Pancreas (tissue), 10 donors: ENCODE data around the gene FERMT1. TPM values are rescaled to one million over a fixed set of nuclear protein-coding genes. Genes with fewer than 3 reads are reported as not detected.

Experiments used
- ATAC-seq, 4 donors: fragments of 200-7000 bp; cut with Tn5 transposase; one replicate each; pipeline versions ENCODE4 v1.8.0 to v1.9.1; 2020; ENCODE audit warnings: mild to moderate bottlenecking in 4 of 4, moderate library complexity in 4 of 4
- DNase-seq, 6 donors: peaks; one replicate each; pipeline ENCODE4 v3.0.0-alpha.2; 2020
- FAIRE-seq: peaks from 2 replicates; lab custom pipeline; 2012; peaks lifted over from hg19 to GRCh38; lab: Jason Lieb, UNC
- H3K27ac ChIP-seq, 4 donors: fragments of 200-600 bp; sonication (generic); 1 replicate in 3 of 4; 2 replicates in 1 of 4; pipeline versions ENCODE4 v1.5.0 to v1.8.0; 2020
- H3K27me3 ChIP-seq, 4 donors: fragments of 200-600 bp; one replicate each; pipeline ENCODE4 v1.8.0; 2021
- H3K36me3 ChIP-seq, 3 donors: fragments of 200-600 bp; sonication (generic) in 1 of 3; one replicate each; pipeline versions ENCODE4 v1.5.0 to v1.8.0; 2020 to 2021
- H3K4me1 ChIP-seq, 3 donors: fragments of 200-600 bp; one replicate each; pipeline ENCODE4 v1.8.0; 2021
- H3K4me3 ChIP-seq, 4 donors: fragments of 200-600 bp; sonication (generic) in 2 of 4; one replicate each; pipeline versions ENCODE4 v1.5.0 to v1.8.0; 2020 to 2021
- H3K9me3 ChIP-seq, 4 donors: fragments of 200-600 bp; one replicate each; pipeline ENCODE4 v1.8.0; 2021
- CTCF ChIP-seq, 4 donors: fragments of 200-600 bp; sonication (generic) in 3 of 4; IDR thresholded peaks; one replicate each; pipeline versions ENCODE4 v1.5.0 to v1.8.0; 2021; ENCODE audit warnings: antibody characterized with exemption in 4 of 4
- WGBS, 2 donors: extraction: QIAGEN DNeasy Blood & Tissue Kit; methylation state at CpG; one replicate each; pipeline ENCODE4 v1.1.7; 2013; 5-methylcytosine and 5-hydroxymethylcytosine counted together
- intact Hi-C, 3 donors: fragments of 100-400 bp; cut with DNase I; formaldehyde crosslinking; loops; one replicate each; pipeline versions ENCODE4 v1.11.1 to v1.14.2; 2022
- polyA plus RNA-seq, 2 donors: library from polyadenylated mRNA; stranded (reverse); fragments of 200-250 nt; gene quantifications; one replicate each; pipeline ENCODE4 v1.2.3, GENCODE V29; 2013
- total RNA-seq, 6 donors: library from RNA; stranded (reverse); fragmentation: NEBNext Ultra II Directional in 4 of 6; extraction: Animal tissue kit (Norgen Biotek cat#: 25700) in 4 of 6; gene quantifications; one replicate each; pipeline versions ENCODE4 v1.2.1 to v1.2.4, GENCODE V29; 2021 to 2023
- donor health status: healthy with polysubstance abuse.
- donor health status: DM: no; HTN: no; CAD: no; lungs with moderate emphysema.
- donor health status: DM: no; HTN: no; CAD: no.
- donor health status: control.
- donor health status: control.
- donor health status: Bipolar disorder and iron deficiency.
- donor health status: DM: yes; HTN: yes; CAD: no.
- donor health status: DM: no; HTN: no; CAD: no.
- donor health status: DM: no; HTN: no; CAD: no.
- donor health status: DM: yes; HTN: yes; CAD: no.

Gene FERMT1
- total and polyA plus RNA-seq, 8 donors = 0.80 to 5.6 (median 2.3) TPM

- no peaks in the 10 kb centered on the region for H3K27me3 ChIP-seq
- peak in 1 of 6 donors; percentile 74 for DNase-seq
- peaks cover 0 to 37% (median 10%) of the 10 kb centered on the region in 3 donors for H3K36me3 ChIP-seq
- peak in 2 of 4 donors; percentile 11 to 23 for ATAC-seq
- TF ChIP-seq CTCF (IDR thresholded peaks at IDR 0.05) = no peak
- H3K4me3 ChIP-seq = no peak overlapping the region
- H3K27ac ChIP-seq = no peak overlapping the region
- no peak for FAIRE-seq
- no peaks in the 10 kb centered on the region for H3K9me3 ChIP-seq
- H3K4me1 ChIP-seq = no peaks in the 10 kb centered on the region
- intact Hi-C loops = no loop called here
- 91% methylated on average over 67 of the region's 67 CpGs for WGBS, 2 donors
Measured at GRCh38 chr20:6040958-6041807, 81.6 kb downstream of the FERMT1 start.

- DNase-seq (peak in 1 of 6 donors; percentile 17), FAIRE-seq (no peak), ATAC-seq (no peak)
- Histone ChIP-seq H3K27me3 (no peaks in the 10 kb centered on the region), H3K27ac (no peak overlapping the region), H3K36me3 (peaks cover 0 to 41% (median 10%) of the 10 kb centered on the region in 3 donors), H3K4me1 (no peaks in the 10 kb centered on the region), H3K4me3 (no peak overlapping the region), H3K9me3 (no peaks in the 10 kb centered on the region)
- intact Hi-C loops = no loop called here
- WGBS, 2 donors = 94 to 95% methylated on average over 8 of the region's 8 CpGs
- TF ChIP-seq CTCF (IDR thresholded peaks at IDR 0.05) = no peak
Measured at GRCh38 chr20:6040540-6040939, 82.3 kb downstream of the FERMT1 start.

GRCh38 chr20:6039766-6040165 is 83.1 kb downstream of the FERMT1 start:
- DNase-seq (no peak), FAIRE-seq (no peak), ATAC-seq (no peak)
- no peak for TF ChIP-seq CTCF (IDR thresholded peaks at IDR 0.05)
- peaks cover 0 to 41% (median 10%) of the 10 kb centered on the region in 3 donors for H3K36me3 ChIP-seq
- no peaks in the 10 kb centered on the region for H3K9me3 ChIP-seq
- no peaks in the 10 kb centered on the region for H3K27me3 ChIP-seq
- WGBS, 2 donors = 91% methylated on average over 5 of the region's 5 CpGs
- no peak overlapping the region for H3K4me3 ChIP-seq
- intact Hi-C loops = no loop called here
- H3K27ac ChIP-seq = no peak overlapping the region
- H3K4me1 ChIP-seq = peaks cover 0 to 3% (median 2%) of the 10 kb centered on the region in 3 donors

- H3K27ac ChIP-seq = no peak overlapping the region
- H3K36me3 ChIP-seq = peaks cover 0 to 41% (median 10%) of the 10 kb centered on the region in 3 donors
- WGBS, 2 donors = 93 to 95% methylated on average over 3 of the region's 3 CpGs
- no peak for ATAC-seq
- no peak for DNase-seq
- FAIRE-seq = no peak
- no peak for TF ChIP-seq CTCF (IDR thresholded peaks at IDR 0.05)
- H3K27me3 ChIP-seq = no peaks in the 10 kb centered on the region
- H3K4me3 ChIP-seq = no peak overlapping the region
- H3K9me3 ChIP-seq = no peaks in the 10 kb centered on the region
- intact Hi-C loops = no loop called here
- peaks cover 0 to 9% (median 6%) of the 10 kb centered on the region in 3 donors for H3K4me1 ChIP-seq
Measured at GRCh38 chr20:6038256-6038655, 84.6 kb downstream of the FERMT1 start.

GRCh38 chr20:6037082-6037481 is 85.7 kb downstream of the FERMT1 start:
- DNase-seq = no peak
- TF ChIP-seq CTCF (IDR thresholded peaks at IDR 0.05) = no peak
- intact Hi-C loops = no loop called here
- no peak overlapping the region for H3K4me3 ChIP-seq
- 85 to 89% methylated on average over 1 of the region's 1 CpG for WGBS, 2 donors
- H3K27me3 ChIP-seq = no peaks in the 10 kb centered on the region
- no peak for FAIRE-seq
- H3K27ac ChIP-seq = no peak overlapping the region
- peaks cover 0 to 41% (median 10%) of the 10 kb centered on the region in 3 donors for H3K36me3 ChIP-seq
- peaks cover 0 to 10% (median 6%) of the 10 kb centered on the region in 3 donors for H3K4me1 ChIP-seq
- H3K9me3 ChIP-seq = no peaks in the 10 kb centered on the region
- ATAC-seq = no peak
